IMR-90 (cell line): ENCODE measurements around the gene POLD4. TPM values are rescaled to one million over a fixed set of nuclear protein-coding genes. Genes with fewer than 3 reads are reported as not detected.

Source experiments
- ELK1 ChIP-seq: fragments of 150-350 bp; IDR thresholded peaks from 2 replicates; pipeline ENCODE4 v1.6.1; 2016; ENCODE audit warnings: low read depth, mild to moderate bottlenecking, low read length, moderate library complexity, borderline replicate concordance
- MAFK ChIP-seq: IDR thresholded peaks from 2 replicates; pipeline ENCODE4 v1.6.1; 2012; ENCODE audit warnings: low read depth, low read length, improper control_type of control experiment
- polyA plus RNA-seq, 3 experiments: library from polyadenylated mRNA; depleted of rRNA; stranded (reverse); fragments of >200 nt; gene quantifications; 2 replicates each; pipeline ENCODE4 v1.2.3, GENCODE V29; 2012; ENCODE audit warnings: low replicate concordance in 1 of 3
- total RNA-seq: library from RNA; depleted of rRNA; stranded (reverse); fragments of >200 nt; gene quantifications from 2 replicates; pipeline ENCODE4 v1.2.3, GENCODE V29; 2012

POLD4 gene
- total and polyA plus RNA-seq, 2 of the 4 experiments (the other 2 are of a cell fraction), result 46.4 to 133 TPM

- no peak for TF ChIP-seq ELK1
- no peak for TF ChIP-seq MAFK
Measured at GRCh38 chr11:67354075-67355022, 1.0 kb upstream of the POLD4 start (continued).
